Measurements from ENCODE around the gene CD48.

- TF ChIP-seq CTCF (conservative IDR thresholded peaks at IDR 0.05; ENCODE audit: low read depth, low read length), result no peak
- no peak for TF ChIP-seq EZH2 (IDR thresholded peaks at IDR 0.05; ENCODE audit: borderline replicate concordance, low read depth, low read length, poor library complexity, severe bottlenecking)
These were observed 32.7 kb upstream of the CD48 start for GRCh38 chr1:160744199-160744851.
